Neural crest cell (in vitro differentiated cells): ENCODE results near the gene GALNT14. TPM values are rescaled to one million over a fixed set of nuclear protein-coding genes. Genes with fewer than 3 reads are reported as not detected.

Experiments
- DNase-seq: peaks from one replicate; pipeline ENCODE4 v3.0.0; 2021; ENCODE audit warnings: low read depth, mixed read lengths, low spot score
- H3K27ac Mint-ChIP-seq: one replicate; pipeline ENCODE4 v1.8.0; 2021; ENCODE audit warnings: mild to moderate bottlenecking, mixed read lengths; ENCODE audit not compliant: unreplicated experiment
- H3K27me3 Mint-ChIP-seq: 2 replicates; pipeline ENCODE4 v1.8.0; 2021; ENCODE audit warnings: low read depth, mild to moderate bottlenecking, mixed read lengths
- H3K36me3 Mint-ChIP-seq: 2 replicates; pipeline ENCODE4 v1.8.0; 2021; ENCODE audit warnings: low read depth, mild to moderate bottlenecking, mixed read lengths
- H3K4me1 Mint-ChIP-seq: 2 replicates; pipeline ENCODE4 v1.8.0; 2021; ENCODE audit warnings: mixed read lengths
- H3K4me3 Mint-ChIP-seq: one replicate; pipeline ENCODE4 v1.8.0; 2021; ENCODE audit warnings: mild to moderate bottlenecking, mixed read lengths
- H3K9me3 Mint-ChIP-seq: 2 replicates; pipeline ENCODE4 v1.8.0; 2021; ENCODE audit warnings: mixed read lengths
- total RNA-seq: library from RNA; stranded (reverse); gene quantifications from 2 replicates; pipeline ENCODE4 v1.2.1, GENCODE V29; 2021
- TF ChIP-seq, protein P1 (sequence below): fragments of 200-600 bp; sonication (generic); conservative IDR thresholded peaks from 2 replicates; pipeline ENCODE4 v1.5.0; 2021; ENCODE audit warnings: antibody characterized with exemption, mild to moderate bottlenecking

GALNT14 gene
- total RNA-seq, 1 donor from 2014 or later, result 1.5 TPM

- TF ChIP-seq, protein P1, sequence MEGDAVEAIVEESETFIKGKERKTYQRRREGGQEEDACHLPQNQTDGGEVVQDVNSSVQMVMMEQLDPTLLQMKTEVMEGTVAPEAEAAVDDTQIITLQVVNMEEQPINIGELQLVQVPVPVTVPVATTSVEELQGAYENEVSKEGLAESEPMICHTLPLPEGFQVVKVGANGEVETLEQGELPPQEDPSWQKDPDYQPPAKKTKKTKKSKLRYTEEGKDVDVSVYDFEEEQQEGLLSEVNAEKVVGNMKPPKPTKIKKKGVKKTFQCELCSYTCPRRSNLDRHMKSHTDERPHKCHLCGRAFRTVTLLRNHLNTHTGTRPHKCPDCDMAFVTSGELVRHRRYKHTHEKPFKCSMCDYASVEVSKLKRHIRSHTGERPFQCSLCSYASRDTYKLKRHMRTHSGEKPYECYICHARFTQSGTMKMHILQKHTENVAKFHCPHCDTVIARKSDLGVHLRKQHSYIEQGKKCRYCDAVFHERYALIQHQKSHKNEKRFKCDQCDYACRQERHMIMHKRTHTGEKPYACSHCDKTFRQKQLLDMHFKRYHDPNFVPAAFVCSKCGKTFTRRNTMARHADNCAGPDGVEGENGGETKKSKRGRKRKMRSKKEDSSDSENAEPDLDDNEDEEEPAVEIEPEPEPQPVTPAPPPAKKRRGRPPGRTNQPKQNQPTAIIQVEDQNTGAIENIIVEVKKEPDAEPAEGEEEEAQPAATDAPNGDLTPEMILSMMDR, result no peak
- H3K27me3 Mint-ChIP-seq, result peaks cover 8% of the 10 kb centered on the region
- no peaks in the 10 kb centered on the region for H3K36me3 Mint-ChIP-seq
- no peak overlapping the region for H3K27ac Mint-ChIP-seq
- no peak for DNase-seq
- H3K9me3 Mint-ChIP-seq, result no peaks in the 10 kb centered on the region
- no peak overlapping the region for H3K4me3 Mint-ChIP-seq
- H3K4me1 Mint-ChIP-seq, result no peaks in the 10 kb centered on the region
Observed at GRCh38 chr2:30880516-30880915, 257.7 kb downstream of the GALNT14 start.

GRCh38 chr2:30877833-30878232 is 260.4 kb downstream of the GALNT14 start:
- TF ChIP-seq, protein P1, result no peak
- H3K27me3 Mint-ChIP-seq, result peaks cover 2% of the 10 kb centered on the region
- H3K9me3 Mint-ChIP-seq, result peaks cover 6% of the 10 kb centered on the region
- no peak for DNase-seq
- no peaks in the 10 kb centered on the region for H3K4me1 Mint-ChIP-seq
- peaks cover 3% of the 10 kb centered on the region for H3K36me3 Mint-ChIP-seq
- no peak overlapping the region for H3K27ac Mint-ChIP-seq
- no peak overlapping the region for H3K4me3 Mint-ChIP-seq

DNA sequence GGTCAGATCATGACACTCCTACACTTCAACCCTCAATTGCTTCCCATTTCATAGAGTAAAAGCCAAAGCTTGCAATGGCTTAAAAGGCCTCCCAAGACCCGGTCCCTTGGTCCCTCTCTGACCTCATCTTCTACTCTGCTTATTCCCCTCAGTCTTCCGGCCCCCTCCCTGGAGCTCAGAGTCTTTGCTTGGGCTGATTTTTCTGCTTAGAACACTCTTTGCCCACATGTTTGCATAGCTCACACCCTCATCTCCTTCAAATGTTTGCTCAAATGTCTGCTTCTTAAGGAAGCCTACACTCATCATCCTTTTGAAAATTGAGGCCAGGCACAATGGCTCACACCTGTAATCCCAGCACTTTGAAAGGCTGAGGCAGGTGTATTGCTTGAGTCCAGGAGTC is 265.4 kb downstream of the GALNT14 start:
- Mint-ChIP-seq H3K4me3 (no peak overlapping the region), H3K9me3 (peaks cover 6% of the 10 kb centered on the region), H3K4me1 (peaks cover 8% of the 10 kb centered on the region), H3K27me3 (peaks cover 3% of the 10 kb centered on the region), H3K36me3 (peaks cover 3% of the 10 kb centered on the region), H3K27ac (no peak overlapping the region)
- TF ChIP-seq, protein P1, result no peak
- no peak for DNase-seq

- H3K36me3 Mint-ChIP-seq, result peaks cover 3% of the 10 kb centered on the region
- H3K27me3 Mint-ChIP-seq, result peaks cover 2% of the 10 kb centered on the region
- H3K27ac Mint-ChIP-seq, result no peak overlapping the region
- peaks cover 8% of the 10 kb centered on the region for H3K4me1 Mint-ChIP-seq
- DNase-seq, result no peak
- no peak overlapping the region for H3K4me3 Mint-ChIP-seq
- H3K9me3 Mint-ChIP-seq, result peaks cover 6% of the 10 kb centered on the region
- TF ChIP-seq, protein P1, result no peak
Observed at GRCh38 chr2:30871980-30872789, 266.1 kb downstream of the GALNT14 start.

GRCh38 chr2:30871440-30871839 is 266.8 kb downstream of the GALNT14 start:
- no peak overlapping the region for H3K27ac Mint-ChIP-seq
- H3K27me3 Mint-ChIP-seq, result peaks cover 5% of the 10 kb centered on the region
- TF ChIP-seq, protein P1, result no peak

More at GRCh38 chr2:30871440-30871839, 266.8 kb downstream of the GALNT14 start:
- DNase-seq, result no peak
- Mint-ChIP-seq H3K4me3 (no peak overlapping the region), H3K4me1 (peaks cover 8% of the 10 kb centered on the region), H3K36me3 (peaks cover 3% of the 10 kb centered on the region), H3K9me3 (peaks cover 6% of the 10 kb centered on the region)
